Neural cell (in vitro differentiated cells): ENCODE results near the gene DGKD. TPM values are rescaled to one million over a fixed set of nuclear protein-coding genes. Genes with fewer than 3 reads are reported as not detected.

Experiments
- H2AFZ ChIP-seq: fragments of 200-600, 300-800 bp; sonication (generic), shearing (Covaris generic); 2 replicates; pipeline ENCODE4 v1.6.0; 2014; ENCODE audit warnings: low read depth, mild to moderate bottlenecking, antibody characterized with exemption, low read length, moderate library complexity
- H3F3A ChIP-seq: fragments of 200-600 bp; shearing (Covaris generic); 2 replicates; pipeline ENCODE4 v1.6.1; 2016; ENCODE audit warnings: mild to moderate bottlenecking, moderate library complexity, mixed read lengths, antibody characterized with exemption, low read length; ENCODE audit not compliant: insufficient read depth, poor library complexity, severe bottlenecking
- H3K27ac ChIP-seq: fragments of 200-600, 300-800 bp; sonication (generic), shearing (Covaris generic); 2 replicates; pipeline ENCODE4 v1.5.1; 2014; ENCODE audit warnings: mild to moderate bottlenecking, low read length, moderate library complexity
- H3K27me3 ChIP-seq: fragments of 300-800, 200-600 bp; sonication (generic), shearing (Covaris generic); 2 replicates; pipeline ENCODE4 v1.6.0; 2014; ENCODE audit warnings: mild to moderate bottlenecking, low read depth, low read length, moderate library complexity; ENCODE audit not compliant: insufficient read depth
- H3K36me3 ChIP-seq: fragments of 300-800, 200-600 bp; sonication (generic), shearing (Covaris generic); 2 replicates; pipeline ENCODE4 v1.5.1; 2014; ENCODE audit warnings: mild to moderate bottlenecking, antibody characterized with exemption, low read length, moderate library complexity; ENCODE audit not compliant: insufficient read depth
- H3K4me2 ChIP-seq: fragments of 300-800, 200-600 bp; sonication (generic), shearing (Covaris generic); 2 replicates; pipeline ENCODE4 v1.6.0; 2014; ENCODE audit warnings: mild to moderate bottlenecking, low read length
- H3K4me3 ChIP-seq: fragments of 300-800, 200-600 bp; sonication (generic), shearing (Covaris generic); 2 replicates; pipeline ENCODE4 v1.5.1; 2014; ENCODE audit warnings: mild to moderate bottlenecking, low read length, moderate library complexity
- H3K79me2 ChIP-seq: fragments of 200-600 bp; shearing (Covaris generic); replicated peaks from 2 replicates; pipeline ENCODE4 v1.6.0; 2014; ENCODE audit warnings: mild to moderate bottlenecking, low read length, moderate library complexity; ENCODE audit not compliant: insufficient read depth
- H3K9ac ChIP-seq: fragments of 300-800, 200-600 bp; sonication (generic), shearing (Covaris generic); 2 replicates; pipeline ENCODE4 v1.6.1; 2016; ENCODE audit warnings: mild to moderate bottlenecking, low read length, mixed read lengths
- H3K9me2 ChIP-seq: fragments of 200-600 bp; shearing (Covaris generic); 2 replicates; pipeline ENCODE4 v1.6.1; 2016; ENCODE audit warnings: mild to moderate bottlenecking, low read length, mixed read lengths; ENCODE audit not compliant: insufficient read depth
- H3K9me3 ChIP-seq: fragments of 200-600, 300-800 bp; sonication (generic), shearing (Covaris generic); 2 replicates; pipeline ENCODE4 v1.6.1; 2016; ENCODE audit warnings: mild to moderate bottlenecking, mixed run types, low read length, moderate library complexity, mixed read lengths
- H4K20me1 ChIP-seq: fragments of 200-600 bp; shearing (Covaris generic); 2 replicates; pipeline ENCODE4 v1.6.1; 2016; ENCODE audit warnings: mild to moderate bottlenecking, mixed run types; ENCODE audit not compliant: insufficient read depth
- CTCF ChIP-seq: fragments of 450-650 bp; IDR thresholded peaks from 2 replicates; pipeline ENCODE4 v1.5.1; 2014; ENCODE audit warnings: antibody characterized with exemption, mild to moderate bottlenecking, moderate library complexity; ENCODE audit not compliant: poor library complexity, severe bottlenecking
- EP300 ChIP-seq: fragments of 450-650 bp; conservative IDR thresholded peaks from 2 replicates; pipeline ENCODE4 v1.6.1; 2014; ENCODE audit warnings: antibody characterized with exemption, mild to moderate bottlenecking, moderate library complexity; ENCODE audit not compliant: poor library complexity, severe bottlenecking
- EZH2 ChIP-seq: fragments of 200-600, 300-800 bp; shearing (Covaris generic), sonication (generic); IDR thresholded peaks from 2 replicates; pipeline ENCODE4 v1.6.1; 2014; ENCODE audit warnings: antibody characterized with exemption, low read length, borderline replicate concordance, mild to moderate bottlenecking; ENCODE audit not compliant: insufficient read depth, poor library complexity, severe bottlenecking
- MXI1 ChIP-seq: fragments of 450-650 bp; conservative IDR thresholded peaks from 2 replicates; pipeline ENCODE4 v1.6.1; 2014; ENCODE audit warnings: antibody characterized with exemption, mild to moderate bottlenecking; ENCODE audit not compliant: poor library complexity, severe bottlenecking
- POLR2AphosphoS5 ChIP-seq: IDR thresholded peaks from 2 replicates; pipeline ENCODE4 v1.6.1; 2012
- RAD21 ChIP-seq: fragments of 450-650 bp; conservative IDR thresholded peaks from 2 replicates; pipeline ENCODE4 v1.6.1; 2014; ENCODE audit warnings: antibody characterized with exemption, mild to moderate bottlenecking, moderate library complexity
- SMC3 ChIP-seq: fragments of 450-650 bp; conservative IDR thresholded peaks from 2 replicates; pipeline ENCODE4 v1.6.1; 2014; ENCODE audit warnings: antibody characterized with exemption, mild to moderate bottlenecking, moderate library complexity; ENCODE audit not compliant: poor library complexity
- TAF1 ChIP-seq: IDR thresholded peaks from 2 replicates; pipeline ENCODE4 v1.6.1; 2012; ENCODE audit warnings: low read depth
- polyA plus RNA-seq: library from polyadenylated mRNA; depleted of rRNA; stranded (reverse); fragments of >200 nt; gene quantifications from 2 replicates; pipeline ENCODE4 v1.2.3, GENCODE V29; 2014
- TF ChIP-seq, protein P1 (sequence below): IDR thresholded peaks from 2 replicates; pipeline ENCODE4 v1.6.1; 2012; ENCODE audit warnings: borderline replicate concordance

The DGKD gene
- polyA plus RNA-seq, 1 donor from 2014 or later = 36.4 TPM

DNA sequence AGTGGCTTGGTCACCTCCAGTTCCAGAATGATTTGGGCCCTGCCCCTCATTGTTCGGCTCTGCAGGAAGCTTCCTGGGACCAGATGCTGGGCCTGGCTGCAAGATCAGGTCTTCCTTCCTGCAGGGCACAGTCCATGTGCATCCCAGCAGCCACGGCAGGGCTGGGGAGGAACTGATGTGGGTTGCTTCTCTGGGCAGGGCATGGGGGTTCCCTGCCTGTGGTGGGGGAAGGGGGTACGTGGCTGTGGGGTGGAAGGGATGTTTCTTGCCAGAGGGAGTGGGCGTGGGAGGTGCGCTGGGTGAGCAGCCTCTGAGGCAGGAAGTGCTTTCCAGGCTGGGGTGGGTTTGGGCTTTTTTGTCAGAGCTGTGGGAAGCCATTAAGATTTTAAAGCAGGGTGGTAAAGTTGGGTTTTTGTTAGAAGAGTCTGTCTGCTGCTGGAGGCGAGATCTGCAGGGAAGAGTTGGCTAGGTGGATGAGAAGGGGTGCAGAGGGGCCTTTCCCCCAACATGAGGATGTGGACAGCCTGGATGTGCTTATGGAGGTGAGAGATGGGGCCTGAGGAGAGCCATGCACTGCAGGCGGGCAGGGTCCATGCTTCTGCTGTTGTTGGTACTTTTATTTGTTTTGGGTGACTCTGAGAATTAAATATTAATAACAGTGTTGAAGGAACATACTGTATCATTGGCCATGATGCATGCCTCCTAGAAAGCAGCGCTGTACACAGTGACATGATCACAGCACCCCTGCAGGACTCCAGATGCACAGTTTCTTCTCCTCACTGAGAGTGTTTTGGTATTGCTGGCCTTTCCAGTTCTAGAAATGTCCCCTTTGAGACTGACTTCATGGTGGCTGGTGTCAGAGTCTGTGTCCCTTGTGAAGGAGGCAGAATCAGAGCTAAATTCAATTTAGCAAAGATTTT is 45.3 kb downstream of the DGKD start:
- TF ChIP-seq CTCF (no peak), EP300 (no peak), EZH2 (no peak), MXI1 (no peak), RAD21 (no peak), SMC3 (no peak), POLR2AphosphoS5 (no peak), TAF1 (no peak)
- TF ChIP-seq, protein P1, sequence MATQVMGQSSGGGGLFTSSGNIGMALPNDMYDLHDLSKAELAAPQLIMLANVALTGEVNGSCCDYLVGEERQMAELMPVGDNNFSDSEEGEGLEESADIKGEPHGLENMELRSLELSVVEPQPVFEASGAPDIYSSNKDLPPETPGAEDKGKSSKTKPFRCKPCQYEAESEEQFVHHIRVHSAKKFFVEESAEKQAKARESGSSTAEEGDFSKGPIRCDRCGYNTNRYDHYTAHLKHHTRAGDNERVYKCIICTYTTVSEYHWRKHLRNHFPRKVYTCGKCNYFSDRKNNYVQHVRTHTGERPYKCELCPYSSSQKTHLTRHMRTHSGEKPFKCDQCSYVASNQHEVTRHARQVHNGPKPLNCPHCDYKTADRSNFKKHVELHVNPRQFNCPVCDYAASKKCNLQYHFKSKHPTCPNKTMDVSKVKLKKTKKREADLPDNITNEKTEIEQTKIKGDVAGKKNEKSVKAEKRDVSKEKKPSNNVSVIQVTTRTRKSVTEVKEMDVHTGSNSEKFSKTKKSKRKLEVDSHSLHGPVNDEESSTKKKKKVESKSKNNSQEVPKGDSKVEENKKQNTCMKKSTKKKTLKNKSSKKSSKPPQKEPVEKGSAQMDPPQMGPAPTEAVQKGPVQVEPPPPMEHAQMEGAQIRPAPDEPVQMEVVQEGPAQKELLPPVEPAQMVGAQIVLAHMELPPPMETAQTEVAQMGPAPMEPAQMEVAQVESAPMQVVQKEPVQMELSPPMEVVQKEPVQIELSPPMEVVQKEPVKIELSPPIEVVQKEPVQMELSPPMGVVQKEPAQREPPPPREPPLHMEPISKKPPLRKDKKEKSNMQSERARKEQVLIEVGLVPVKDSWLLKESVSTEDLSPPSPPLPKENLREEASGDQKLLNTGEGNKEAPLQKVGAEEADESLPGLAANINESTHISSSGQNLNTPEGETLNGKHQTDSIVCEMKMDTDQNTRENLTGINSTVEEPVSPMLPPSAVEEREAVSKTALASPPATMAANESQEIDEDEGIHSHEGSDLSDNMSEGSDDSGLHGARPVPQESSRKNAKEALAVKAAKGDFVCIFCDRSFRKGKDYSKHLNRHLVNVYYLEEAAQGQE = no peak
- H3K27ac ChIP-seq = no peak overlapping the region
- H3K79me2 ChIP-seq = no peaks in the 10 kb centered on the region
- H3K9me2 ChIP-seq = no peaks in the 10 kb centered on the region
- H3F3A ChIP-seq = no peaks in the 10 kb centered on the region
- no peaks in the 10 kb centered on the region for H3K27me3 ChIP-seq
- no peaks in the 10 kb centered on the region for H3K9me3 ChIP-seq
- no peak overlapping the region for H3K4me3 ChIP-seq
- no peak overlapping the region for H3K9ac ChIP-seq
- H4K20me1 ChIP-seq = no peaks in the 10 kb centered on the region
- no peaks in the 10 kb centered on the region for H3K36me3 ChIP-seq
- H3K4me2 ChIP-seq = no peak overlapping the region
- H2AFZ ChIP-seq = no peak overlapping the region

DNA sequence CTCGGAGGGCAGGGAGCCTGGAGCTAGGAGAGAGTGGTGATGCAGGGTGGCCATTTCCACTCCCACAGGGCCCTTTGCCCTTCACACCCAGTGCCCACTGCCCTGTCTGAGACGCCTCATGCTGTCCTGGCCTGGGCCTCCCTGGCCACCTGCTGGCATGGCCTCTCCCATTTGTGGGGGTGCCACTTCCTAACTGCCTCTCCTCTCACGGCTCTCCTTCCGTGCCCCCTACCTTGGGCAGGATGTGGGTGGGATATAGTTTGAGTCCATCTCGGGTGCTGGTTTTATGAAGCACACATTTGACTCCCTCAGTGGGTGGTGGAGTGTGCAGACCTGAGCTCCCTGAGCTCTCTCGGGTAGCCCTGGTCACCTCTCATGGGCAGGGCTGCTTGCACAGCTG is 46.0 kb downstream of the DGKD start:
- Histone ChIP-seq H4K20me1 (no peaks in the 10 kb centered on the region), H3K36me3 (no peaks in the 10 kb centered on the region), H2AFZ (no peak overlapping the region), H3K4me3 (no peak overlapping the region), H3K4me2 (no peak overlapping the region), H3K27me3 (no peaks in the 10 kb centered on the region), H3K27ac (no peak overlapping the region), H3K9ac (no peak overlapping the region), H3K79me2 (no peaks in the 10 kb centered on the region), H3K9me2 (no peaks in the 10 kb centered on the region), H3F3A (no peaks in the 10 kb centered on the region), H3K9me3 (no peaks in the 10 kb centered on the region)
- TF ChIP-seq POLR2AphosphoS5 (no peak), SMC3 (no peak), EP300 (no peak), RAD21 (no peak), TAF1 (no peak), EZH2 (no peak), MXI1 (no peak), CTCF (no peak)
- TF ChIP-seq, protein P1 = no peak
